ENCODE measurements around the gene RTKN2. TPM values are rescaled to one million over a fixed set of nuclear protein-coding genes. Genes with fewer than 3 reads are reported as not detected.
A peak's percentile ranks its signal among the peaks of the same experiment; 100 is the strongest.

Gene RTKN2
- total RNA-seq, 1 donor from 2014 or later, result 109 TPM

GRCh38 chr10:62154231-62154630, 114.4 kb downstream of the RTKN2 start:
- DNase-seq, result no peak
- no peaks in the 10 kb centered on the region for H3K4me1 ChIP-seq
- no peaks in the 10 kb centered on the region for H3K9me3 ChIP-seq
- intact Hi-C loops (cut with DNase I), result no loop called here
- H3K27me3 ChIP-seq (ENCODE audit: low read depth), result no peaks in the 10 kb centered on the region
- H3K4me3 ChIP-seq, result no peak overlapping the region
- H3K36me3 ChIP-seq, result no peaks in the 10 kb centered on the region
- H3K27ac ChIP-seq, result no peak overlapping the region
- no peak for TF ChIP-seq CTCF (IDR thresholded peaks at IDR 0.05)
- no peak for ATAC-seq

GRCh38 chr10:62153191-62153590, 115.5 kb downstream of the RTKN2 start:
- ATAC-seq, result peak in 1 of 2 donors; percentile 37
- Histone ChIP-seq H3K4me3 (no peak overlapping the region), H3K36me3 (no peaks in the 10 kb centered on the region), H3K27ac (no peak overlapping the region), H3K4me1 (no peaks in the 10 kb centered on the region), H3K9me3 (no peaks in the 10 kb centered on the region), H3K27me3 (ENCODE audit: low read depth) (no peaks in the 10 kb centered on the region)
- intact Hi-C loops (cut with DNase I), result no loop called here
- no peak for DNase-seq
- no peak for TF ChIP-seq CTCF (IDR thresholded peaks at IDR 0.05)

- intact Hi-C loops (cut with DNase I), result no loop called here
- ATAC-seq, result no peak
- no peak for TF ChIP-seq CTCF (IDR thresholded peaks at IDR 0.05)
Observed at GRCh38 chr10:62149621-62150020, 119.0 kb downstream of the RTKN2 start.

GRCh38 chr10:62148155-62148554, 120.5 kb downstream of the RTKN2 start:
- TF ChIP-seq CTCF (IDR thresholded peaks at IDR 0.05), result no peak
- DNase-seq, result no peak
- Histone ChIP-seq H3K27ac (no peak overlapping the region), H3K27me3 (ENCODE audit: low read depth) (no peaks in the 10 kb centered on the region), H3K9me3 (no peaks in the 10 kb centered on the region), H3K4me3 (no peak overlapping the region), H3K4me1 (no peaks in the 10 kb centered on the region), H3K36me3 (no peaks in the 10 kb centered on the region)
- no peak for ATAC-seq
- intact Hi-C loops (cut with DNase I), result no loop called here

More at GRCh38 chr10:62149621-62150020, 119.0 kb downstream of the RTKN2 start:
- Histone ChIP-seq H3K4me3 (no peak overlapping the region), H3K27me3 (ENCODE audit: low read depth) (no peaks in the 10 kb centered on the region), H3K27ac (no peak overlapping the region), H3K4me1 (no peaks in the 10 kb centered on the region), H3K36me3 (no peaks in the 10 kb centered on the region), H3K9me3 (no peaks in the 10 kb centered on the region)
- no peak for DNase-seq

- Histone ChIP-seq H3K4me1 (no peaks in the 10 kb centered on the region), H3K27ac (no peak overlapping the region), H3K4me3 (no peak overlapping the region), H3K36me3 (no peaks in the 10 kb centered on the region), H3K27me3 (ENCODE audit: low read depth) (no peaks in the 10 kb centered on the region), H3K9me3 (no peaks in the 10 kb centered on the region)
- ATAC-seq (no peak), DNase-seq (no peak)
- intact Hi-C loops (cut with DNase I), result no loop called here
- TF ChIP-seq CTCF (IDR thresholded peaks at IDR 0.05), result no peak
Observed at GRCh38 chr10:62147425-62147824, 121.2 kb downstream of the RTKN2 start.

- H3K36me3 ChIP-seq, result no peaks in the 10 kb centered on the region
- DNase-seq, result no peak
- no peaks in the 10 kb centered on the region for H3K27me3 ChIP-seq (ENCODE audit: low read depth)
- H3K4me1 ChIP-seq, result no peaks in the 10 kb centered on the region
- TF ChIP-seq CTCF (IDR thresholded peaks at IDR 0.05), result no peak
- no peak overlapping the region for H3K27ac ChIP-seq
- ATAC-seq, result no peak
- H3K9me3 ChIP-seq, result no peaks in the 10 kb centered on the region
- H3K4me3 ChIP-seq, result no peak overlapping the region
- intact Hi-C loops (cut with DNase I), result no loop called here
Observed at GRCh38 chr10:62136931-62137330, 131.7 kb downstream of the RTKN2 start.

All from lower lobe of right lung (tissue), 2 donors.